SK-N-MC (cell line): ENCODE data around the gene TMEM164.

Source experiments
- EZH2 ChIP-seq: fragments of 200-600 bp; sonication (generic); IDR thresholded peaks from one replicate; pipeline ENCODE4 v1.6.1; 2017; ENCODE audit warnings: antibody characterized with exemption
- FOXP2 ChIP-seq: optimal IDR thresholded peaks from 2 replicates; pipeline ENCODE3; 2011; ENCODE audit warnings: mild to moderate bottlenecking, moderate library complexity; ENCODE audit not compliant: insufficient read depth; ENCODE audit errors: extremely low read length, control extremely low read depth
- POLR2AphosphoS5 ChIP-seq: IDR thresholded peaks from 2 replicates; pipeline ENCODE4 v1.6.1; 2012; ENCODE audit warnings: mild to moderate bottlenecking, low read depth, low read length, borderline replicate concordance

- TF ChIP-seq EZH2 (no peak), FOXP2 (no peak), POLR2AphosphoS5 (no peak)
Observed at GRCh38 chrX:110215411-110215810, 212.5 kb downstream of the TMEM164 start.
